ENCODE measurements around the gene NOP9.

GRCh38 chr14:24329736-24330135 lies 30.1 kb downstream of the NOP9 start:
- TF ChIP-seq CTCF (IDR thresholded peaks at IDR 0.05) (no peak), POLR2AphosphoS5 (IDR thresholded peaks at IDR 0.05) (no peak), POLR2A (IDR thresholded peaks at IDR 0.05) (no peak), EP300 (IDR thresholded peaks at IDR 0.05) (no peak)

All from suprapubic skin (tissue), 4 donors.